Measurements from ENCODE around the gene NKIRAS2. TPM values are rescaled to one million over a fixed set of nuclear protein-coding genes. Genes with fewer than 3 reads are reported as not detected.
"Not testable (repeated sequence)": the region's sequence is repeated elsewhere in the genome, so short reads cannot be mapped to it uniquely, and the experiment has no call there.

NKIRAS2 gene
- total and polyA plus RNA-seq, 2 donors (not counting 3 experiments of a cell fraction or from before 2014, with no cell fraction given): 57.3 to 87.6 TPM

DNA sequence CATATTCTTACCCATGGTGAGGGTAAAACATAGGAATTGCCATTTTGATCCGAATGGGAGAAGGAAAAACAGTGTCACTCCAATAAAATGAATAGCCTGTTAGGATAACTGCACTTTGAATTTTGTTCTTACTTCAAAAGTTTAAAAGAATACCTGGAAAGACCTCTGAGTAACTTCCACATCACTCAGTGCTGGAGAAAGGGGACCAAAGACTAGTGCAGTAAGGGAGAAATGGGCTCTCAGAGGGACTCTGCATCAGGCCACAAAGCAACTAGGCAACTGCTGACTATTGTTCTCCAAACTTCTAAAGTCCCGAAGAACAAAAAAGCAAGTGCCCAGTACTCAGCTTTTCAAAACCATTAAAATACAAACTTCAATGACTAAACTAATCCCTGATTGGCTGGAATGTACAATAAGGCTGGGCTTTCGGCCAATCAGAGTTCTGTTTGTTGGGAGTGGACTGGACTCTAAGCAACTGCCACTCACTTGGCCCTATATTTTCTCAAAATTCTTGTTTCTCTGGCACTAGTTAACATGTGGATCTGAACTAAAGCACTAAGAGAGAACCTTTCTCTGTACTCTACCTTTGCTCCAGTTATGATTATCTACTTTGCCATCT is 8.9 kb upstream of the NKIRAS2 start:
- BruUV-seq (replicated peaks): no TSS peak
- POLR2A ChIA-PET: no interaction called here
- CTCF ChIA-PET: interaction anchor here (1.7 to 2.1 kb wide), 2 partner anchors 9 to 14 kb away, joined by 3 to 7 read pairs; partner anchors contain the start of gene NKIRAS2
- H2AFZ ChIP-seq (ENCODE audit: low read depth, low read length): no peak overlapping the region
- H3K9ac ChIP-seq (replicated peaks; ENCODE audit: extremely low read depth, insufficient read depth, low read length): no peak overlapping the region
- peak overlapping the region; percentile 54 for H3K4me2 ChIP-seq (ENCODE audit: insufficient read depth, low read length)
- H3K4me3 ChIP-seq (replicated peaks in 1 of 3; ENCODE audit: insufficient read depth in 1 of 3, low read depth in 1 of 3, low read length in 3 of 3): no peak overlapping the region
- dilution Hi-C loops (cut with MboI; ENCODE audit: extremely low pct_ligation_motif_present, low sequenced_read_pairs): no loop called here
- no peaks in the 10 kb centered on the region for H3K36me3 ChIP-seq (ENCODE audit: control insufficient read depth in 2 of 2, extremely low read depth in 1 of 2, insufficient read depth in 2 of 2, low read length in 2 of 2)
- peak; percentile 24 for FAIRE-seq
- intact Hi-C loops (cut with micrococcal nuclease): no loop called here
- no peaks in the 10 kb centered on the region for H3K9me1 ChIP-seq (replicated peaks; ENCODE audit: control insufficient read depth, extremely low read depth, insufficient read depth, low read length)
- peaks cover 94% of the 10 kb centered on the region for H3K79me2 ChIP-seq (ENCODE audit: control insufficient read depth, insufficient read depth, low read length)
- DNase-seq (ENCODE audit: low read depth, low spot score): peak; percentile 34
- H3K27me3 ChIP-seq (ENCODE audit: control insufficient read depth in 2 of 2, insufficient read depth in 2 of 2, low read length in 2 of 2): no peaks in the 10 kb centered on the region
- H3K4me1 ChIP-seq (ENCODE audit: control insufficient read depth, extremely low read depth, insufficient read depth, low read length): peaks cover 18% of the 10 kb centered on the region
- H4K20me1 ChIP-seq (replicated peaks; ENCODE audit: control insufficient read depth, extremely low read depth, insufficient read depth, low read length): no peaks in the 10 kb centered on the region
- H3K9me3 ChIP-seq (replicated peaks; ENCODE audit: control insufficient read depth, insufficient read depth, low read length): no peaks in the 10 kb centered on the region
- peak overlapping the region; percentile 16 for H3K27ac ChIP-seq (ENCODE audit: insufficient read depth, low read depth, low read length)
- TF ChIP-seq FOS (IDR thresholded peaks at IDR 0.05; ENCODE audit: borderline replicate concordance, insufficient read depth, low read length) (no peak), GATA2 (IDR thresholded peaks at IDR 0.05; ENCODE audit: insufficient read depth, insufficient read length, low read depth, low read length) (no peak), MYC (IDR thresholded peaks at IDR 0.05; ENCODE audit: low read depth, low read length) (no peak), EZH2 (IDR thresholded peaks at IDR 0.05; ENCODE audit: borderline replicate concordance, low read depth, low read length, severe bottlenecking) (no peak), POLR2AphosphoS5 (IDR thresholded peaks at IDR 0.05; ENCODE audit: insufficient read depth, low read depth, low read length) (no peak)
- TF ChIP-seq, protein P1, sequence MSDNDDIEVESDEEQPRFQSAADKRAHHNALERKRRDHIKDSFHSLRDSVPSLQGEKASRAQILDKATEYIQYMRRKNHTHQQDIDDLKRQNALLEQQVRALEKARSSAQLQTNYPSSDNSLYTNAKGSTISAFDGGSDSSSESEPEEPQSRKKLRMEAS (IDR thresholded peaks at IDR 0.05; ENCODE audit: insufficient read depth, insufficient read length): no peak

DNA sequence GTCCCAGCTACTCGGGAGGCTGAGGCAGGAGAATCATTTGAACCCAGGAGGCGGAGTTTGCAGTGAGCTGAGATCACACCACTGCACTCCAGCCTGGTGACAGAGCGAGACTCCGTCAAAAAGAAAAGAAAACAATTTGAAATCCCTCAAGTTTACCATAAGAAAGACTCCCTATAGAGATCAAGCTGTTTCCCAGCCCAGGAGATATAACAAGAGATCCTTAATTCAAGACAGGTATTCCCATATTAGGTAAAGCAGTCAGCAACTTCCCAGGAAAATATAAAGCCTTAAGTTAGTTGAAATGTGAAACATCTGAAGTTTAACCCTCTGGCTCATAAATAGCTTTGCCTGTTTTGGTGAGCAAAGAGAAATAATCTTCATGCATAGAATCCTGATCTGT is 7.5 kb upstream of the NKIRAS2 start:
- DNase-seq (ENCODE audit: low read depth, low spot score); H3K4me3 ChIP-seq (replicated peaks in 1 of 3; ENCODE audit: insufficient read depth in 1 of 3, low read depth in 1 of 3, low read length in 3 of 3); H3K9ac ChIP-seq (replicated peaks; ENCODE audit: extremely low read depth, insufficient read depth, low read length); H3K9me1 ChIP-seq (replicated peaks; ENCODE audit: control insufficient read depth, extremely low read depth, insufficient read depth, low read length); H3K36me3 ChIP-seq (ENCODE audit: control insufficient read depth in 2 of 2, extremely low read depth in 1 of 2, insufficient read depth in 2 of 2, low read length in 2 of 2); FAIRE-seq; intact Hi-C loops (cut with micrococcal nuclease); dilution Hi-C loops (cut with MboI; ENCODE audit: extremely low pct_ligation_motif_present, low sequenced_read_pairs); H2AFZ ChIP-seq (ENCODE audit: low read depth, low read length); H3K4me2 ChIP-seq (ENCODE audit: insufficient read depth, low read length); BruUV-seq (replicated peaks); H3K27ac ChIP-seq (ENCODE audit: insufficient read depth, low read depth, low read length); H4K20me1 ChIP-seq (replicated peaks; ENCODE audit: control insufficient read depth, extremely low read depth, insufficient read depth, low read length); H3K9me3 ChIP-seq (replicated peaks; ENCODE audit: control insufficient read depth, insufficient read depth, low read length); H3K27me3 ChIP-seq (ENCODE audit: control insufficient read depth in 2 of 2, insufficient read depth in 2 of 2, low read length in 2 of 2): not testable (repeated sequence)
- H3K4me1 ChIP-seq (ENCODE audit: control insufficient read depth, extremely low read depth, insufficient read depth, low read length): peaks cover 20% of the 10 kb centered on the region
- POLR2A ChIA-PET: interaction anchor here (0.6 kb wide), 1 partner anchor 181 kb away, joined by 3 read pairs; no protein-coding TSS in a partner anchor
- peaks cover 93% of the 10 kb centered on the region for H3K79me2 ChIP-seq (ENCODE audit: control insufficient read depth, insufficient read depth, low read length)
- CTCF ChIA-PET: interaction anchor here (0.8 to 1.7 kb wide), 2 partner anchors 13 to 53 kb away, joined by 3 read pairs; no protein-coding TSS in a partner anchor

DNA sequence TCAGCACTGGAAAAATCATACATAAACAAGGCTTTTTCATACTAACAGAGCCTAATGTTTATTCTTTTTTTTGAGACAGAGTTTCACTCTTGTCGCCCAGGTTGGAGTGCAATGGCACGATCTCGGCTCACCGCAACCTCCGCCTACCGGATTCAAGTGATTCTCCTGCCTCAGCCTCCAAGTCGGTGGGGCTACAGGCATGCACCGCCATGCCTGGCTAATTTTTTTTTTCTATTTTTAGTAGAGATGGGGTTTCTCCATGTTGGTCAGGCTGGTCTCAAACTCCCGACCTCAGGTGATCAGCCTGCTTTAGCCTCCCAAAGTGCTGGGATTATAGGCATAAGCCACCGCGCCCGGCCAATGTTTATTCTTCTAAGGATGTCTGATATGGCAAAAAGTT is 6.2 kb upstream of the NKIRAS2 start:
- BruUV-seq (replicated peaks); CTCF ChIA-PET: not testable (repeated sequence)

More for the DNA sequence above, 6.2 kb upstream of the NKIRAS2 start:
- POLR2A ChIA-PET; H3K9me3 ChIP-seq (replicated peaks; ENCODE audit: control insufficient read depth, insufficient read depth, low read length); H3K9ac ChIP-seq (replicated peaks; ENCODE audit: extremely low read depth, insufficient read depth, low read length); H4K20me1 ChIP-seq (replicated peaks; ENCODE audit: control insufficient read depth, extremely low read depth, insufficient read depth, low read length); H3K4me2 ChIP-seq (ENCODE audit: insufficient read depth, low read length); H3K27ac ChIP-seq (ENCODE audit: insufficient read depth, low read depth, low read length); FAIRE-seq; DNase-seq (ENCODE audit: low read depth, low spot score); H3K4me3 ChIP-seq (replicated peaks in 1 of 3; ENCODE audit: insufficient read depth in 1 of 3, low read depth in 1 of 3, low read length in 3 of 3); dilution Hi-C loops (cut with MboI; ENCODE audit: extremely low pct_ligation_motif_present, low sequenced_read_pairs); H3K36me3 ChIP-seq (ENCODE audit: control insufficient read depth in 2 of 2, extremely low read depth in 1 of 2, insufficient read depth in 2 of 2, low read length in 2 of 2); H3K27me3 ChIP-seq (ENCODE audit: control insufficient read depth in 2 of 2, insufficient read depth in 2 of 2, low read length in 2 of 2); H2AFZ ChIP-seq (ENCODE audit: low read depth, low read length); H3K9me1 ChIP-seq (replicated peaks; ENCODE audit: control insufficient read depth, extremely low read depth, insufficient read depth, low read length); intact Hi-C loops (cut with micrococcal nuclease): not testable (repeated sequence)
- H3K79me2 ChIP-seq (ENCODE audit: control insufficient read depth, insufficient read depth, low read length): peaks cover 81% of the 10 kb centered on the region
- H3K4me1 ChIP-seq (ENCODE audit: control insufficient read depth, extremely low read depth, insufficient read depth, low read length): peaks cover 24% of the 10 kb centered on the region
